Neural progenitor cell (in vitro differentiated cells): ENCODE results near the gene CER1. TPM values are rescaled to one million over a fixed set of nuclear protein-coding genes. Genes with fewer than 3 reads are reported as not detected.

ENCODE experiments used
- DNase-seq: peaks from one replicate; pipeline ENCODE4 v3.0.0-alpha.2; 2016; ENCODE audit warnings: low spot score
- H2AFZ ChIP-seq: fragments of 200-600 bp; sonication (generic); replicated peaks from 2 replicates; pipeline ENCODE4 v1.6.1; 2016; ENCODE audit warnings: antibody characterized with exemption
- H3F3A ChIP-seq: fragments of 200-600 bp; sonication (generic); 2 replicates; pipeline ENCODE4 v1.6.1; 2016; ENCODE audit warnings: antibody characterized with exemption, low read depth
- H3K27ac ChIP-seq: fragments of 200-600 bp; sonication (generic); 2 replicates; pipeline ENCODE4 v1.5.1; 2016; ENCODE audit warnings: mild to moderate bottlenecking
- H3K27me3 ChIP-seq: fragments of 200-600 bp; sonication (generic); 2 replicates; pipeline ENCODE4 v1.6.1; 2016; ENCODE audit warnings: mild to moderate bottlenecking, moderate library complexity
- H3K36me3 ChIP-seq: fragments of 200-600 bp; sonication (generic); 2 replicates; pipeline ENCODE4 v1.5.1; 2016
- H3K4me1 ChIP-seq: fragments of 200-600 bp; sonication (generic); 2 replicates; pipeline ENCODE4 v1.6.1; 2016; ENCODE audit warnings: mixed run types
- H3K4me2 ChIP-seq: fragments of 200-600 bp; sonication (generic); 2 replicates; pipeline ENCODE4 v1.6.1; 2016
- H3K4me3 ChIP-seq: fragments of 200-600 bp; sonication (generic); 2 replicates; pipeline ENCODE4 v1.5.1; 2016
- H3K79me2 ChIP-seq: fragments of 200-600 bp; sonication (generic); 2 replicates; pipeline ENCODE4 v1.6.1; 2016; ENCODE audit warnings: low read depth
- H3K9ac ChIP-seq: fragments of 200-600 bp; sonication (generic); 2 replicates; pipeline ENCODE4 v1.6.1; 2016
- H3K9me3 ChIP-seq: fragments of 200-600 bp; sonication (generic); 2 replicates; pipeline ENCODE4 v1.5.1; 2016; ENCODE audit warnings: low read depth
- H4K20me1 ChIP-seq: fragments of 200-600 bp; sonication (generic); 2 replicates; pipeline ENCODE4 v1.6.1; 2016; ENCODE audit warnings: low read depth
- H3K27ac Mint-ChIP-seq: 3 replicates; pipeline ENCODE4 v1.8.0; 2021; ENCODE audit warnings: mixed read lengths
- H3K27me3 Mint-ChIP-seq: 2 replicates; pipeline ENCODE4 v1.8.0; 2022; ENCODE audit warnings: low read depth, mild to moderate bottlenecking, inconsistent platforms, moderate library complexity, mixed read lengths; ENCODE audit not compliant: insufficient read depth
- H3K36me3 Mint-ChIP-seq: 3 replicates; pipeline ENCODE4 v1.8.0; 2021; ENCODE audit warnings: mixed read lengths
- H3K4me1 Mint-ChIP-seq: 3 replicates; pipeline ENCODE4 v1.8.0; 2021; ENCODE audit warnings: mixed read lengths
- H3K4me3 Mint-ChIP-seq: 3 replicates; pipeline ENCODE4 v1.8.0; 2021; ENCODE audit warnings: mild to moderate bottlenecking, moderate library complexity, mixed read lengths
- H3K9me3 Mint-ChIP-seq: 3 replicates; pipeline ENCODE4 v1.8.0; 2020; ENCODE audit warnings: mixed read lengths
- CTCF ChIP-seq: fragments of 200-600 bp; sonication (generic); IDR thresholded peaks from 2 replicates; pipeline ENCODE4 v1.5.1; 2017; ENCODE audit warnings: antibody characterized with exemption, mild to moderate bottlenecking
- EZH2 ChIP-seq: fragments of 200-600 bp; sonication (generic); IDR thresholded peaks from 2 replicates; pipeline ENCODE4 v1.6.1; 2017; ENCODE audit warnings: antibody characterized with exemption, mild to moderate bottlenecking, moderate library complexity
- EZH2phosphoT487 ChIP-seq: fragments of 200-600 bp; sonication (generic); IDR thresholded peaks from 2 replicates; pipeline ENCODE4 v1.6.1; 2017; ENCODE audit warnings: antibody characterized with exemption
- total RNA-seq: library from RNA; depleted of rRNA; stranded (reverse); fragments of >200 nt; gene quantifications from 2 replicates; pipeline ENCODE4 v1.2.3, GENCODE V29; 2015; ENCODE audit warnings: low replicate concordance

Gene CER1
- total RNA-seq, 1 donor from 2014 or later, result 0.11 TPM

- no peaks in the 10 kb centered on the region for H3K9me3 ChIP-seq
- no peaks in the 10 kb centered on the region for H3K4me1 ChIP-seq
- H3K27me3 ChIP-seq, result peaks cover 17% of the 10 kb centered on the region
- H3K4me2 ChIP-seq, result no peak overlapping the region
- no peak overlapping the region for H2AFZ ChIP-seq
- no peaks in the 10 kb centered on the region for H3F3A ChIP-seq
- no peaks in the 10 kb centered on the region for H3K79me2 ChIP-seq
- Mint-ChIP-seq H3K27ac (no peak overlapping the region), H3K36me3 (peaks cover 4% of the 10 kb centered on the region), H3K27me3 (no peaks in the 10 kb centered on the region), H3K9me3 (no peaks in the 10 kb centered on the region), H3K4me3 (no peak overlapping the region), H3K4me1 (no peaks in the 10 kb centered on the region)
- no peak overlapping the region for H3K27ac ChIP-seq
- no peaks in the 10 kb centered on the region for H3K36me3 ChIP-seq
- H4K20me1 ChIP-seq, result no peaks in the 10 kb centered on the region
- H3K9ac ChIP-seq, result no peak overlapping the region
- TF ChIP-seq CTCF, result no peak
- no peak for TF ChIP-seq EZH2
- no peak for TF ChIP-seq EZH2phosphoT487
- no peak overlapping the region for H3K4me3 ChIP-seq
- DNase-seq, result no peak
These were observed 8.9 kb upstream of the CER1 start for GRCh38 chr9:14731294-14731981.

GRCh38 chr9:14730461-14730898 lies 7.9 kb upstream of the CER1 start:
- no peak overlapping the region for H2AFZ ChIP-seq
- no peaks in the 10 kb centered on the region for H3K9me3 ChIP-seq
- Mint-ChIP-seq H3K36me3 (peaks cover 2% of the 10 kb centered on the region), H3K4me1 (no peaks in the 10 kb centered on the region), H3K27me3 (no peaks in the 10 kb centered on the region), H3K27ac (no peak overlapping the region), H3K4me3 (no peak overlapping the region), H3K9me3 (no peaks in the 10 kb centered on the region)
- H3K4me2 ChIP-seq, result no peak overlapping the region
- no peak overlapping the region for H3K27ac ChIP-seq
- DNase-seq, result no peak
- H4K20me1 ChIP-seq, result no peaks in the 10 kb centered on the region
- no peak overlapping the region for H3K9ac ChIP-seq
- H3F3A ChIP-seq, result no peaks in the 10 kb centered on the region
- H3K79me2 ChIP-seq, result no peaks in the 10 kb centered on the region
- no peaks in the 10 kb centered on the region for H3K4me1 ChIP-seq
- H3K4me3 ChIP-seq, result no peak overlapping the region
- no peaks in the 10 kb centered on the region for H3K36me3 ChIP-seq
- H3K27me3 ChIP-seq, result peaks cover 27% of the 10 kb centered on the region
- TF ChIP-seq CTCF (no peak), EZH2 (no peak), EZH2phosphoT487 (no peak)

- H3K79me2 ChIP-seq, result no peaks in the 10 kb centered on the region
- no peak overlapping the region for H3K27ac ChIP-seq
- peaks cover 17% of the 10 kb centered on the region for H3K4me1 ChIP-seq
- no peaks in the 10 kb centered on the region for H3K9me3 ChIP-seq
- H3K27me3 ChIP-seq, result peaks cover 97% of the 10 kb centered on the region
- peak overlapping the region; percentile 67 for H3K4me2 ChIP-seq
- no peaks in the 10 kb centered on the region for H3K36me3 ChIP-seq
- H3K4me3 ChIP-seq, result no peak overlapping the region
- H4K20me1 ChIP-seq, result peaks cover 6% of the 10 kb centered on the region
- H3K27me3 Mint-ChIP-seq, result no peaks in the 10 kb centered on the region
- H3K27ac Mint-ChIP-seq, result no peak overlapping the region
- no peak overlapping the region for H3K4me3 Mint-ChIP-seq
- TF ChIP-seq EZH2phosphoT487 (no peak), CTCF (no peak)
- H3K9me3 Mint-ChIP-seq, result no peaks in the 10 kb centered on the region
- H3K9ac ChIP-seq, result no peak overlapping the region
- peak; percentile 10 for DNase-seq
- H3K36me3 Mint-ChIP-seq, result no peaks in the 10 kb centered on the region
- no peak overlapping the region for H2AFZ ChIP-seq
- peaks cover 21% of the 10 kb centered on the region for H3F3A ChIP-seq
- peaks cover 16% of the 10 kb centered on the region for H3K4me1 Mint-ChIP-seq
These were observed 768 bp upstream of the CER1 start for GRCh38 chr9:14723301-14723700.
